PC-9 (cell line): Measurements from ENCODE around the gene INTS11. TPM values are rescaled to one million over a fixed set of nuclear protein-coding genes. Genes with fewer than 3 reads are reported as not detected.

Experiments used
- BruUV-seq: library from RNA; stranded (reverse); fragments of 400-500 nt; replicated peaks from 2 replicates; lab custom pipeline; 2021; lab: Mats Ljungman, UMichigan
- CTCF ChIA-PET: fragments of 300-600 bp; sonication (Branson Sonifier 250); formaldehyde crosslinking; loops from one replicate; lab custom pipeline; 2022; ENCODE audit warnings: antibody characterized with exemption; lab: Charles Lee
- POLR2A ChIA-PET: fragments of 300-600 bp; sonication (Branson Sonifier 250); formaldehyde crosslinking; loops from one replicate; lab custom pipeline; 2022; ENCODE audit warnings: antibody characterized with exemption; ENCODE audit not compliant: unreplicated experiment; lab: Charles Lee
- DNase-seq, 2 experiments: peaks; one replicate each; pipeline versions ENCODE4 v3.0.0 to v3.0.0-alpha.2; 2015 to 2022; ENCODE audit warnings: mixed read lengths in 1 of 2
- H2AFZ ChIP-seq: fragments of 200-600 bp; sonication (generic); 2 replicates; pipeline ENCODE4 v1.8.1; 2017; ENCODE audit warnings: antibody characterized with exemption
- H3F3A ChIP-seq: fragments of 200-600 bp; sonication (generic); 2 replicates; pipeline ENCODE4 v1.8.1; 2017; ENCODE audit warnings: antibody characterized with exemption, mild to moderate bottlenecking, low read depth; ENCODE audit not compliant: insufficient read depth
- H3K27ac ChIP-seq: fragments of 200-600 bp; sonication (generic); 2 replicates; pipeline ENCODE4 v1.6.1; 2016; ENCODE audit warnings: mixed run types
- H3K27me3 ChIP-seq: fragments of 200-600 bp; sonication (generic); 2 replicates; pipeline ENCODE4 v1.6.1; 2016; ENCODE audit warnings: low read depth, mixed run types; ENCODE audit not compliant: insufficient read depth
- H3K36me3 ChIP-seq: fragments of 200-600 bp; sonication (generic); 2 replicates; pipeline ENCODE4 v1.6.1; 2016; ENCODE audit warnings: low read depth, mixed run types
- H3K4me1 ChIP-seq: fragments of 200-600 bp; sonication (generic); replicated peaks from 2 replicates; pipeline ENCODE4 v1.6.1; 2016; ENCODE audit warnings: mixed run types; ENCODE audit not compliant: insufficient read depth
- H3K4me2 ChIP-seq: fragments of 200-600 bp; sonication (generic); 2 replicates; pipeline ENCODE4 v1.6.1; 2017; ENCODE audit warnings: mixed run types
- H3K4me3 ChIP-seq: fragments of 200-600 bp; sonication (generic); 2 replicates; pipeline ENCODE4 v1.6.1; 2016; ENCODE audit warnings: mixed run types
- H3K79me2 ChIP-seq: fragments of 200-600 bp; sonication (generic); 2 replicates; pipeline ENCODE4 v1.6.1; 2017; ENCODE audit warnings: low read depth, mixed run types
- H3K9me2 ChIP-seq: fragments of 200-600 bp; sonication (generic); 2 replicates; pipeline ENCODE4 v1.8.1; 2017; ENCODE audit warnings: mild to moderate bottlenecking; ENCODE audit not compliant: insufficient read depth
- H3K9me3 ChIP-seq: fragments of 200-600 bp; sonication (generic); 2 replicates; pipeline ENCODE4 v1.8.1; 2016; ENCODE audit warnings: low read depth; ENCODE audit not compliant: insufficient read depth
- H4K20me1 ChIP-seq: fragments of 200-600 bp; sonication (generic); 2 replicates; pipeline ENCODE4 v1.8.1; 2017; ENCODE audit not compliant: insufficient read depth
- EZH2 ChIP-seq: fragments of 200-600 bp; sonication (generic); IDR thresholded peaks from 2 replicates; pipeline ENCODE4 v1.8.0; 2017; ENCODE audit warnings: antibody characterized with exemption, low read depth
- intact Hi-C: fragments of 100-400 bp; cut with micrococcal nuclease; formaldehyde crosslinking; loops from one replicate; pipeline ENCODE4 v1.10.0; 2022; ENCODE audit not compliant: unreplicated experiment
- total RNA-seq: library from RNA; stranded (reverse); gene quantifications from 2 replicates; pipeline ENCODE4 v1.2.3, GENCODE V29; 2021
- TF ChIP-seq, protein P1 (sequence below): fragments of 200-600 bp; sonication (generic); conservative IDR thresholded peaks from 2 replicates; pipeline ENCODE4 v1.6.1; 2017; ENCODE audit warnings: mixed run types, antibody characterized with exemption, mild to moderate bottlenecking, moderate library complexity

Gene INTS11
- total RNA-seq, 1 experiment from 2014 or later, result 130 TPM

DNA sequence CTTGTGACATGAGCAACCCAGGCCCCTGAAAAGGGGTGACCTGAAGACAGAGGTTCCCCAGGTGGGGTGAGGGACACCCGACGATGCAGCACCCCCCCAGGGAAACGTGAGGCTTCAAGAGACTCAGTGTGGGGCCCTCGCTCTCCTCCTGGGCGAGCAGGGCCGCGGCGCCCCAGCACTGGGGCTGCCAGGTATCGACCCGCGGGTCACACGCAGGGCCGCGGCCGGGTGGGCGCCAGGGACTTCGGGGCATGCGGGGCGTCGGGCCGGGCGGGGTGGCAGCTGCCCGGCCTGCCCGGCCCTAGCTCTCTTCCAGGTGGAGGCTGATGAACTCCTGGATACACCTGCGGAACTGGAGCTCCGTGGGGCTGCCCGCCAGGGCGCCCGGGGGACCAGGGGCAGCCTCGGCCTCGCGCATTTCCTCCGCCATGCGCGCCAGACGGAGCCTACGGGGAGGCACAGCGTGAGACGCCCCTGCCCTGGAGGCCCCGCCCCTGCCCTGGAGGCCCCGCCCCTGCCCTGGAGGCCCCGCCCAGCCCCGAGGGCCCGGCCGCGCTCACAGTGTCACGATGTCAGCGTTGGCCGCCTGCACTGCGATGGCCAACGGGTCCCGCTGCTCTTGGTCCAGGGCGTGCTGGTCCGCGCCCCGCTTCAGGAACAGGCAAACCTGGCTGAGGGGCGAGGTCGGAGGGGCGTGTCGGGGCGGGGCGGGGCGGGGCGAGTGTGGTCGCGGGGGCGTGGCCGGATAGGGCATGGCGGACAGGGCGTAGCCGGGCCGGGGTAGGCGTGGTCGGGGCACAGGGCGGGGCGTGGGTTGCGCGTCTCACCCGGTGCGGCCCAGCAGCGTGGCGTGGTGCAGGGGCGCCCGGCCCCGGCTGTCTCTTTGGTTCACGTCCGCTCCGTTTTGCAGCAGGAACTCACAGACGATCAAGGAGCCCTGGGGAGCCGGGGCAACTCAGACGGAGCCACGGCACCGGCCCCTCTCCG, 30.9 kb downstream of the INTS11 start:
- Histone ChIP-seq H3K9me2 (no peaks in the 10 kb centered on the region), H3K9me3 (no peaks in the 10 kb centered on the region), H3K4me3 (no peak overlapping the region), H4K20me1 (no peaks in the 10 kb centered on the region), H3K27ac (no peak overlapping the region), H3K79me2 (no peaks in the 10 kb centered on the region), H3K4me2 (no peak overlapping the region), H3K4me1 (peaks cover 16% of the 10 kb centered on the region), H3K36me3 (no peaks in the 10 kb centered on the region), H3F3A (no peaks in the 10 kb centered on the region), H2AFZ (no peak overlapping the region), H3K27me3 (no peaks in the 10 kb centered on the region)
- ChIA-PET POLR2A (no interaction called here), CTCF (no interaction called here)
- TF ChIP-seq, protein P1, sequence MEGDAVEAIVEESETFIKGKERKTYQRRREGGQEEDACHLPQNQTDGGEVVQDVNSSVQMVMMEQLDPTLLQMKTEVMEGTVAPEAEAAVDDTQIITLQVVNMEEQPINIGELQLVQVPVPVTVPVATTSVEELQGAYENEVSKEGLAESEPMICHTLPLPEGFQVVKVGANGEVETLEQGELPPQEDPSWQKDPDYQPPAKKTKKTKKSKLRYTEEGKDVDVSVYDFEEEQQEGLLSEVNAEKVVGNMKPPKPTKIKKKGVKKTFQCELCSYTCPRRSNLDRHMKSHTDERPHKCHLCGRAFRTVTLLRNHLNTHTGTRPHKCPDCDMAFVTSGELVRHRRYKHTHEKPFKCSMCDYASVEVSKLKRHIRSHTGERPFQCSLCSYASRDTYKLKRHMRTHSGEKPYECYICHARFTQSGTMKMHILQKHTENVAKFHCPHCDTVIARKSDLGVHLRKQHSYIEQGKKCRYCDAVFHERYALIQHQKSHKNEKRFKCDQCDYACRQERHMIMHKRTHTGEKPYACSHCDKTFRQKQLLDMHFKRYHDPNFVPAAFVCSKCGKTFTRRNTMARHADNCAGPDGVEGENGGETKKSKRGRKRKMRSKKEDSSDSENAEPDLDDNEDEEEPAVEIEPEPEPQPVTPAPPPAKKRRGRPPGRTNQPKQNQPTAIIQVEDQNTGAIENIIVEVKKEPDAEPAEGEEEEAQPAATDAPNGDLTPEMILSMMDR, result no peak
- TF ChIP-seq EZH2, result no peak
- DNase-seq, result no peak
- intact Hi-C loops, result loop anchor here (5.0 kb wide), 1 partner anchor 311 kb away; the partner anchor contains the start of gene PERM1
- no TSS peak for BruUV-seq

- Histone ChIP-seq H4K20me1 (no peaks in the 10 kb centered on the region), H3K79me2 (no peaks in the 10 kb centered on the region), H3K9me2 (no peaks in the 10 kb centered on the region), H3K4me1 (peaks cover 16% of the 10 kb centered on the region), H3K4me2 (no peak overlapping the region), H3K4me3 (no peak overlapping the region), H3K27me3 (no peaks in the 10 kb centered on the region), H3K27ac (no peak overlapping the region), H3K9me3 (no peaks in the 10 kb centered on the region), H2AFZ (no peak overlapping the region), H3F3A (no peaks in the 10 kb centered on the region), H3K36me3 (no peaks in the 10 kb centered on the region)
- CTCF ChIA-PET, result no interaction called here
- no peak for DNase-seq
- POLR2A ChIA-PET, result no interaction called here
- intact Hi-C loops, result loop anchor here (5.0 kb wide), 1 partner anchor 311 kb away; the partner anchor contains the start of gene PERM1
- no TSS peak for BruUV-seq
- no peak for TF ChIP-seq EZH2
- TF ChIP-seq, protein P1, result no peak
Measured at GRCh38 chr1:1292851-1293250, 31.6 kb downstream of the INTS11 start.

GRCh38 chr1:1292442-1292779, 32.0 kb downstream of the INTS11 start:
- POLR2A ChIA-PET, result interaction anchor here (0.5 kb wide), 1 partner anchor 309 kb away, joined by 5 read pairs; no protein-coding TSS in a partner anchor
- H3K4me2 ChIP-seq, result no peak overlapping the region
- TF ChIP-seq, protein P1, result no peak
- TF ChIP-seq EZH2, result no peak
- H3K79me2 ChIP-seq, result no peaks in the 10 kb centered on the region
- H4K20me1 ChIP-seq, result no peaks in the 10 kb centered on the region
- DNase-seq, result no peak
- intact Hi-C loops, result loop anchor here (5.0 kb wide), 1 partner anchor 310 kb away; the partner anchor contains the start of gene PERM1
- H2AFZ ChIP-seq, result no peak overlapping the region
- H3K4me3 ChIP-seq, result no peak overlapping the region
- no peaks in the 10 kb centered on the region for H3K9me3 ChIP-seq
- CTCF ChIA-PET, result interaction anchor here (1.2 kb wide), 1 partner anchor 171 kb away, joined by 4 read pairs; no protein-coding TSS in a partner anchor
- H3K27ac ChIP-seq, result no peak overlapping the region
- peaks cover 16% of the 10 kb centered on the region for H3K4me1 ChIP-seq
- BruUV-seq, result no TSS peak
- H3K36me3 ChIP-seq, result no peaks in the 10 kb centered on the region
- no peaks in the 10 kb centered on the region for H3K9me2 ChIP-seq
- H3F3A ChIP-seq, result no peaks in the 10 kb centered on the region
- H3K27me3 ChIP-seq, result no peaks in the 10 kb centered on the region
